Colonic mucosa (tissue), 4 donors: ENCODE measurements around the gene PBX1. TPM values are rescaled to one million over a fixed set of nuclear protein-coding genes. Genes with fewer than 3 reads are reported as not detected.

Source experiments
- DNase-seq: peaks from one replicate; pipeline ENCODE4 v3.0.0-alpha.2; 2020
- H3K27ac ChIP-seq: fragments of 200-600 bp; one replicate; pipeline ENCODE4 v1.8.0; 2021
- H3K27me3 ChIP-seq: fragments of 200-600 bp; one replicate; pipeline ENCODE4 v1.8.0; 2021
- H3K36me3 ChIP-seq: fragments of 200-600 bp; one replicate; pipeline ENCODE4 v1.8.0; 2021
- H3K4me1 ChIP-seq: fragments of 200-600 bp; one replicate; pipeline ENCODE4 v1.8.0; 2021; ENCODE audit warnings: mild to moderate bottlenecking
- H3K4me3 ChIP-seq: fragments of 200-600 bp; one replicate; pipeline ENCODE4 v1.8.0; 2021
- H3K9ac ChIP-seq, 2 donors: one replicate each; pipeline ENCODE4 v1.7.0; 2013; ENCODE audit warnings: control low read depth in 2 of 2, low read depth in 2 of 2, low read length in 2 of 2
- H3K9me3 ChIP-seq: fragments of 200-600 bp; one replicate; pipeline ENCODE4 v1.8.0; 2021
- CTCF ChIP-seq: fragments of 200-600 bp; IDR thresholded peaks from one replicate; pipeline ENCODE4 v1.8.0; 2022; ENCODE audit warnings: antibody characterized with exemption, mild to moderate bottlenecking
- intact Hi-C: fragments of 100-400 bp; cut with DNase I; formaldehyde crosslinking; loops from one replicate; pipeline ENCODE4 v1.14.1; 2022
- total RNA-seq, 2 donors: library from RNA; stranded (reverse); fragmentation: NEBNext Ultra II Directional in 1 of 2; extraction: Animal tissue kit (Norgen Biotek cat#: 25700) in 1 of 2; gene quantifications; one replicate each; pipeline ENCODE4 v1.2.1, GENCODE V29; 2021
- donor health status: healthy.
- donor health status: DM: no; HTN: no; CAD: no.
- donor health status: DM: no; HTN: no; CAD: no.

Gene PBX1
- total RNA-seq, 2 donors from 2014 or later: 27.2 to 53.7 TPM

- Histone ChIP-seq H3K27ac (peak overlapping the region; percentile 20), H3K9me3 (no peaks in the 10 kb centered on the region), H3K4me1 (peaks cover 12% of the 10 kb centered on the region), H3K9ac (no peak overlapping the region), H3K27me3 (no peaks in the 10 kb centered on the region), H3K4me3 (no peak overlapping the region), H3K36me3 (no peaks in the 10 kb centered on the region)
- TF ChIP-seq CTCF: no peak
- no peak for DNase-seq
- intact Hi-C loops: no loop called here
Observed at GRCh38 chr1:164771041-164771618, 212.1 kb downstream of the PBX1 start.

- DNase-seq: no peak
- no peak overlapping the region for H3K4me3 ChIP-seq
- H3K27ac ChIP-seq: peak overlapping the region; percentile 20
- H3K4me1 ChIP-seq: peaks cover 12% of the 10 kb centered on the region
- no peaks in the 10 kb centered on the region for H3K36me3 ChIP-seq
- intact Hi-C loops: no loop called here
- no peaks in the 10 kb centered on the region for H3K9me3 ChIP-seq
- no peak overlapping the region for H3K9ac ChIP-seq
- H3K27me3 ChIP-seq: no peaks in the 10 kb centered on the region
- no peak for TF ChIP-seq CTCF
Observed at GRCh38 chr1:164771619-164772361, 212.8 kb downstream of the PBX1 start.

GRCh38 chr1:164772635-164773034 lies 213.7 kb downstream of the PBX1 start:
- no peak overlapping the region for H3K4me3 ChIP-seq
- intact Hi-C loops: no loop called here
- peaks cover 12% of the 10 kb centered on the region for H3K4me1 ChIP-seq
- H3K9me3 ChIP-seq: no peaks in the 10 kb centered on the region
- H3K27ac ChIP-seq: no peak overlapping the region
- peak; percentile 69 for DNase-seq
- no peak overlapping the region for H3K9ac ChIP-seq
- H3K36me3 ChIP-seq: no peaks in the 10 kb centered on the region
- no peaks in the 10 kb centered on the region for H3K27me3 ChIP-seq
- TF ChIP-seq CTCF: no peak

GRCh38 chr1:164773102-164773501 lies 214.1 kb downstream of the PBX1 start:
- Histone ChIP-seq H3K9me3 (no peaks in the 10 kb centered on the region), H3K36me3 (no peaks in the 10 kb centered on the region), H3K27me3 (no peaks in the 10 kb centered on the region), H3K27ac (no peak overlapping the region), H3K4me1 (peaks cover 12% of the 10 kb centered on the region), H3K9ac (no peak overlapping the region), H3K4me3 (no peak overlapping the region)
- TF ChIP-seq CTCF: no peak
- intact Hi-C loops: no loop called here
- DNase-seq: no peak

GRCh38 chr1:164774413-164774812 lies 215.4 kb downstream of the PBX1 start:
- Histone ChIP-seq H3K27me3 (no peaks in the 10 kb centered on the region), H3K9me3 (no peaks in the 10 kb centered on the region), H3K27ac (peak overlapping the region; percentile 72), H3K4me1 (peaks cover 12% of the 10 kb centered on the region), H3K4me3 (no peak overlapping the region), H3K36me3 (no peaks in the 10 kb centered on the region), H3K9ac (peak overlapping the region in 1 of 2 donors; percentile 48)
- DNase-seq: no peak
- TF ChIP-seq CTCF: no peak
- intact Hi-C loops: no loop called here
